Prostate gland (tissue), 2 donors: ENCODE measurements around the gene DEDD.

Experiments
- POLR2A ChIP-seq: fragments of 450-650 bp; IDR thresholded peaks from one replicate; pipeline ENCODE4 v1.6.1; 2016; ENCODE audit warnings: antibody characterized with exemption, mild to moderate bottlenecking
- TF ChIP-seq, protein P1 (sequence below), 4 experiments: fragments of 200-600 bp in 2 of 4; fragments of 450-650 bp in 2 of 4; sonication (generic) in 2 of 4; IDR thresholded peaks; 1 replicate in 3 of 4; 2 replicates in 1 of 4; pipeline ENCODE4 v1.5.1; 2016 to 2019; ENCODE audit warnings: antibody characterized with exemption in 4 of 4, mild to moderate bottlenecking in 2 of 4, moderate library complexity in 2 of 4

GRCh38 chr1:161153176-161153575, 20.7 kb upstream of the DEDD start:
- TF ChIP-seq, protein P1, sequence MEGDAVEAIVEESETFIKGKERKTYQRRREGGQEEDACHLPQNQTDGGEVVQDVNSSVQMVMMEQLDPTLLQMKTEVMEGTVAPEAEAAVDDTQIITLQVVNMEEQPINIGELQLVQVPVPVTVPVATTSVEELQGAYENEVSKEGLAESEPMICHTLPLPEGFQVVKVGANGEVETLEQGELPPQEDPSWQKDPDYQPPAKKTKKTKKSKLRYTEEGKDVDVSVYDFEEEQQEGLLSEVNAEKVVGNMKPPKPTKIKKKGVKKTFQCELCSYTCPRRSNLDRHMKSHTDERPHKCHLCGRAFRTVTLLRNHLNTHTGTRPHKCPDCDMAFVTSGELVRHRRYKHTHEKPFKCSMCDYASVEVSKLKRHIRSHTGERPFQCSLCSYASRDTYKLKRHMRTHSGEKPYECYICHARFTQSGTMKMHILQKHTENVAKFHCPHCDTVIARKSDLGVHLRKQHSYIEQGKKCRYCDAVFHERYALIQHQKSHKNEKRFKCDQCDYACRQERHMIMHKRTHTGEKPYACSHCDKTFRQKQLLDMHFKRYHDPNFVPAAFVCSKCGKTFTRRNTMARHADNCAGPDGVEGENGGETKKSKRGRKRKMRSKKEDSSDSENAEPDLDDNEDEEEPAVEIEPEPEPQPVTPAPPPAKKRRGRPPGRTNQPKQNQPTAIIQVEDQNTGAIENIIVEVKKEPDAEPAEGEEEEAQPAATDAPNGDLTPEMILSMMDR (IDR thresholded peaks at IDR 0.05), result no peak
- TF ChIP-seq POLR2A, result no peak
